Activated CD4-positive, CD25-positive, alpha-beta regulatory T cell treated with anti-CD3 and anti-CD28 coated beads, Interleukin-2, amount 50 U/mL, for 16 hours (primary cell): ENCODE measurements around the gene PKD2L1.

Source experiments
- DNase-seq: peaks from one replicate; pipeline ENCODE4 v3.0.0-alpha.2; 2020; ENCODE audit warnings: low read depth, low spot score

The PKD2L1 gene

GRCh38 chr10:100356067-100357017 is 26.3 kb upstream of the PKD2L1 start:
- no peak for DNase-seq

GRCh38 chr10:100355086-100355485 is 25.1 kb upstream of the PKD2L1 start:
- DNase-seq: no peak

- DNase-seq: no peak
Measured at GRCh38 chr10:100353770-100354485, 23.9 kb upstream of the PKD2L1 start.

- DNase-seq: no peak
Measured at GRCh38 chr10:100350914-100351485, 21.0 kb upstream of the PKD2L1 start.

- DNase-seq: no peak
Measured at GRCh38 chr10:100349672-100350071, 19.6 kb upstream of the PKD2L1 start.

GRCh38 chr10:100349087-100349486 is 19.1 kb upstream of the PKD2L1 start:
- DNase-seq: no peak

- no peak for DNase-seq
Measured at GRCh38 chr10:100348389-100348927, 18.4 kb upstream of the PKD2L1 start.

GRCh38 chr10:100347568-100348195 is 17.7 kb upstream of the PKD2L1 start:
- DNase-seq: no peak

GRCh38 chr10:100346765-100347567 is 16.9 kb upstream of the PKD2L1 start, which contains the start of gene SCD:
TSS of gene SCD (plus strand) at chr10:100347233. CDS start at chr10:100347505, 272 bp downstream.
- DNase-seq: peak; percentile 29

GRCh38 chr10:100346351-100346764 is 16.3 kb upstream of the PKD2L1 start:
- DNase-seq: peak; percentile 19

- DNase-seq: no peak
Measured at GRCh38 chr10:100345570-100346330, 15.7 kb upstream of the PKD2L1 start.

- DNase-seq: no peak
Measured at GRCh38 chr10:100344241-100344788, 14.3 kb upstream of the PKD2L1 start.

- no peak for DNase-seq
Measured at GRCh38 chr10:100342627-100342972, 12.6 kb upstream of the PKD2L1 start.

GRCh38 chr10:100341953-100342626 is 12.1 kb upstream of the PKD2L1 start:
- no peak for DNase-seq

GRCh38 chr10:100340948-100341847 is 11.2 kb upstream of the PKD2L1 start:
- DNase-seq: no peak

- no peak for DNase-seq
Measured at GRCh38 chr10:100339236-100339635, 9.2 kb upstream of the PKD2L1 start.

GRCh38 chr10:100338434-100339036 is 8.5 kb upstream of the PKD2L1 start:
- DNase-seq: peak; percentile 53

GRCh38 chr10:100334762-100335161 is 4.7 kb upstream of the PKD2L1 start:
- no peak for DNase-seq
